Prostate gland (tissue), 2 donors: ENCODE results near the gene STAG1. TPM values are rescaled to one million over a fixed set of nuclear protein-coding genes. Genes with fewer than 3 reads are reported as not detected.

Experiments used
- DNase-seq: peaks from one replicate; pipeline ENCODE4 v3.0.0-alpha.2; 2019; ENCODE audit warnings: low spot score
- H3K27ac ChIP-seq, 2 donors: fragments of 200-600 bp; sonication (generic); 2 replicates each; pipeline ENCODE4 v1.5.1; 2017 to 2019
- H3K27me3 ChIP-seq: fragments of 200-600 bp; sonication (generic); replicated peaks from 2 replicates; pipeline ENCODE4 v1.5.1; 2019; ENCODE audit not compliant: insufficient read depth
- H3K36me3 ChIP-seq, 2 donors: fragments of 200-600 bp; sonication (generic); 1 replicate in 1 of 2; 2 replicates in 1 of 2; pipeline versions ENCODE4 v1.5.1 to v1.8.1; 2017 to 2019
- H3K4me1 ChIP-seq: fragments of 200-600 bp; sonication (generic); replicated peaks from 2 replicates; pipeline ENCODE4 v1.5.1; 2019
- H3K4me3 ChIP-seq, 2 donors: fragments of 200-600 bp; sonication (generic); 2 replicates each; pipeline ENCODE4 v1.5.1; 2017 to 2019
- H3K9me3 ChIP-seq: fragments of 200-600 bp; sonication (generic); 2 replicates; pipeline ENCODE4 v1.5.1; 2017
- CTCF ChIP-seq, 4 experiments: fragments of 200-600 bp in 2 of 4; fragments of 450-650 bp in 2 of 4; sonication (generic) in 2 of 4; IDR thresholded peaks; 1 replicate in 3 of 4; 2 replicates in 1 of 4; pipeline ENCODE4 v1.5.1; 2016 to 2019; ENCODE audit warnings: antibody characterized with exemption in 4 of 4, mild to moderate bottlenecking in 2 of 4, moderate library complexity in 2 of 4
- POLR2A ChIP-seq: fragments of 450-650 bp; IDR thresholded peaks from one replicate; pipeline ENCODE4 v1.6.1; 2016; ENCODE audit warnings: antibody characterized with exemption, mild to moderate bottlenecking
- POLR2AphosphoS5 ChIP-seq: sonication (generic); formaldehyde crosslinking; IDR thresholded peaks from one replicate; pipeline ENCODE4 v1.6.1; 2017; ENCODE audit warnings: antibody characterized with exemption
- WGBS: methylation state at CpG from one replicate; pipeline ENCODE4 v1.1.5; 2018; 5-methylcytosine and 5-hydroxymethylcytosine counted together
- intact Hi-C: fragments of 100-400 bp; cut with DNase I; formaldehyde crosslinking; loops from one replicate; pipeline ENCODE4 v1.14.2; 2022
- total RNA-seq, 2 donors: library from RNA; depleted of rRNA; stranded (reverse); fragments of >200 nt; gene quantifications; one replicate each; pipeline ENCODE4 v1.1.0, GENCODE V29; 2016

The STAG1 gene
- total RNA-seq, 2 donors from 2014 or later, result 21.9 to 34.1 TPM

DNA sequence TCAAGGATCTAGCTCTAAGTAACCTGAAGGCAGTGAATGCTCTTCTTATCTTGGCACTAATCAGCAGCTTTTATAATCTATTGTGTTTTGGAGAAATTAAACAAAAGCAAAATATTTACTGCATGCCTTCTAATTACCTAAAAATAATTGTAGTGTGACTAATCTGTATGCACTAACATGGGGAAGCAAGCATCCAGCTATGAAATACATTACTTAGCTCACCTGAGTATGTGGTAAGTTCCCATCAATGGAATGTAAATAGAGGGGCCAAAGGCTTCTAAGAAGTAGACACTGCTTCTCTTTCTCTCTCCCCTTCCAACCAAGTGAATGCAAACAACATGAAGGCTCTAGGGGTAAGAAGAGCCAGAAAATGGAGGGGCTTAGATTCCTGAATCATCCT, 165.6 kb downstream of the STAG1 start:
- DNase-seq, result no peak
- H3K9me3 ChIP-seq, result no peaks in the 10 kb centered on the region
- H3K4me3 ChIP-seq, result no peak overlapping the region
- intact Hi-C loops, result no loop called here
- H3K36me3 ChIP-seq, result no peaks in the 10 kb centered on the region
- H3K27me3 ChIP-seq, result no peaks in the 10 kb centered on the region
- H3K27ac ChIP-seq, result no peak overlapping the region
- TF ChIP-seq CTCF (IDR thresholded peaks at IDR 0.05) (no peak), POLR2A (no peak), POLR2AphosphoS5 (no peak)
- no peaks in the 10 kb centered on the region for H3K4me1 ChIP-seq

DNA sequence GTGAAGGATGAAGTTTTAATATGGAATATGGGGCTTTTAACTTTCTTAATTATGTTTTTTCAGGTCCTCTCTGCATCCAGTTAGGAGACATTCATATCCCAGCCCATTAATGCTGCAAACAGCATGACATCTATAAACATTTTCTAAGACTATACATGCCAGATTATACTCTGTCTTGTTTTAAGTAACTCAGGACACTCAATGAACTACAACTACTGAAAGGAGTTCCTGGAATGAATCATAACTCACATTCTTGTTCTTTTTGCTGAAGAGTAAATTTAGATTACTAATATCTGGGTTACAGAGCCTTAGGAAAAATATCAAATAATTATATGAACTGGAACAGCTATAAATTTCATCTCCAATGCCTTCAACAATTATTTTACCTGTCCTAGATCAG, 167.4 kb downstream of the STAG1 start:
- H3K4me1 ChIP-seq, result no peaks in the 10 kb centered on the region
- intact Hi-C loops, result no loop called here
- no peak overlapping the region for H3K27ac ChIP-seq
- H3K36me3 ChIP-seq, result no peaks in the 10 kb centered on the region
- TF ChIP-seq POLR2A, result no peak
- no peak for TF ChIP-seq POLR2AphosphoS5
- TF ChIP-seq CTCF (IDR thresholded peaks at IDR 0.05), result no peak
- H3K27me3 ChIP-seq, result no peaks in the 10 kb centered on the region
- DNase-seq, result no peak
- no peaks in the 10 kb centered on the region for H3K9me3 ChIP-seq
- no peak overlapping the region for H3K4me3 ChIP-seq

DNA sequence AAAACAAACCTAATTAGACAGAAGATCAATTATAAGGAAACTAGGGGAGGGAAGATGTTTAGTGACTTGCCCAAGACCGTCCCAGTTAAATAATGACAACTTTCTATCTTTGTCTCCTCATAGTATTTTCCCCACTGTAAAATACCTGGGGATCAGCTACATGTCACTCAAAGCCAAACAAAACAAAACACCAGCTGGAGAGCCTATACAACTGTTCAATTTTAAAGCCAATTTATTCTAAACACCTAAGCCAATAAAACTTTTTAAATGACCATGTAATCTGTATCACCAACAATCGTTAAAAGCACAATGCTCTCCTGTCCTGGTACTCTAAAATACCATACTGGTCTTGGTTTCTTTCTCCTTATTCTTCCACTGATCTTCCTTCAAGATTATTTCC, 168.4 kb downstream of the STAG1 start:
- no peak overlapping the region for H3K27ac ChIP-seq
- WGBS, result 64% methylated on average over 2 of the region's 2 CpGs
- H3K36me3 ChIP-seq, result no peaks in the 10 kb centered on the region
- no peaks in the 10 kb centered on the region for H3K9me3 ChIP-seq
- H3K4me3 ChIP-seq, result no peak overlapping the region
- intact Hi-C loops, result no loop called here
- H3K27me3 ChIP-seq, result no peaks in the 10 kb centered on the region
- DNase-seq, result no peak
- no peak for TF ChIP-seq POLR2AphosphoS5
- TF ChIP-seq CTCF (IDR thresholded peaks at IDR 0.05), result no peak
- no peak for TF ChIP-seq POLR2A
- H3K4me1 ChIP-seq, result no peaks in the 10 kb centered on the region

DNA sequence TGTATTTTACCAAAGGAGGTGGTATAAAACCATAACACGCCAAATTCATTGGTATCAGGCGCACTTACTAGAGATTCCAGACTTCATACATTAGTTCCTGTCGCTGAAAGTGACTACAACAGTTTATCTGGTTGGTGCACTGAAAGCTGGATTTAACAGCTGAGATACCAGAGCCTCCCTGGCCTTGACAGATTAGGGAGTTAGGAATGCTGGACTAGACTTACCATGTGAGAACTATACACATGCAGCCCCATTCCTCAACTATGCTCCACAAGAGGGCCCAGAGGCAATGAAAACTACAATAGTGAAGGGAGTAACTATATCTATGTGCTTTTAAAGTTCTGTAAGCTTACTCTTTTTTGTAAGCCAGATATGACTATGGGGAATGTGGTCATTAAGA, 174.4 kb downstream of the STAG1 start:
- H3K4me1 ChIP-seq, result no peaks in the 10 kb centered on the region
- no peak overlapping the region for H3K4me3 ChIP-seq
- no peaks in the 10 kb centered on the region for H3K36me3 ChIP-seq
- intact Hi-C loops, result no loop called here
- TF ChIP-seq POLR2A (no peak), CTCF (IDR thresholded peaks at IDR 0.05) (no peak), POLR2AphosphoS5 (no peak)
- no peaks in the 10 kb centered on the region for H3K9me3 ChIP-seq
- 98% methylated on average over 3 of the region's 3 CpGs for WGBS
- no peak overlapping the region for H3K27ac ChIP-seq
- no peaks in the 10 kb centered on the region for H3K27me3 ChIP-seq
- no peak for DNase-seq

- Histone ChIP-seq H3K27me3 (no peaks in the 10 kb centered on the region), H3K4me3 (no peak overlapping the region), H3K4me1 (no peaks in the 10 kb centered on the region), H3K9me3 (no peaks in the 10 kb centered on the region), H3K27ac (no peak overlapping the region), H3K36me3 (no peaks in the 10 kb centered on the region)
- TF ChIP-seq CTCF (IDR thresholded peaks at IDR 0.05), result no peak
- no peak for TF ChIP-seq POLR2AphosphoS5
- TF ChIP-seq POLR2A, result no peak
- intact Hi-C loops, result no loop called here
- no peak for DNase-seq
- WGBS, result 61% methylated on average over 6 of the region's 6 CpGs
Observed at GRCh38 chr3:136576279-136577009, 175.7 kb downstream of the STAG1 start.
